ENCODE measurements around the gene GALNT2. TPM values are rescaled to one million over a fixed set of nuclear protein-coding genes. Genes with fewer than 3 reads are reported as not detected.

GALNT2 gene
- polyA plus RNA-seq, 1 donor: 83.5 TPM

- no peak for DNase-seq
Observed at GRCh38 chr1:230149751-230150584, 82.9 kb downstream of the GALNT2 start.

- DNase-seq: no peak
Observed at GRCh38 chr1:230150615-230151014, 83.6 kb downstream of the GALNT2 start.

- no peak for DNase-seq
Observed at GRCh38 chr1:230151924-230152468, 85.0 kb downstream of the GALNT2 start.

GRCh38 chr1:230152999-230153398, 86.0 kb downstream of the GALNT2 start:
- no peak for DNase-seq

- no peak for DNase-seq
Observed at GRCh38 chr1:230153641-230154296, 86.7 kb downstream of the GALNT2 start.

GRCh38 chr1:230155021-230155420, 88.0 kb downstream of the GALNT2 start:
- no peak for DNase-seq

- no peak for DNase-seq
Observed at GRCh38 chr1:230156068-230156467, 89.0 kb downstream of the GALNT2 start.

- DNase-seq: no peak
Observed at GRCh38 chr1:230156536-230156935, 89.5 kb downstream of the GALNT2 start.

GRCh38 chr1:230157420-230158390, 90.7 kb downstream of the GALNT2 start:
- no peak for DNase-seq

- DNase-seq: no peak
Observed at GRCh38 chr1:230158415-230159291, 91.6 kb downstream of the GALNT2 start.

GRCh38 chr1:230159580-230159979, 92.5 kb downstream of the GALNT2 start:
- DNase-seq: no peak

GRCh38 chr1:230160957-230161771, 94.1 kb downstream of the GALNT2 start:
- DNase-seq: no peak

- DNase-seq: no peak
Observed at GRCh38 chr1:230163205-230163604, 96.2 kb downstream of the GALNT2 start.

GRCh38 chr1:230163719-230164118, 96.7 kb downstream of the GALNT2 start:
- no peak for DNase-seq

- no peak for DNase-seq
Observed at GRCh38 chr1:230165536-230165935, 98.5 kb downstream of the GALNT2 start.

- no peak for DNase-seq
Observed at GRCh38 chr1:230166366-230167132, 99.5 kb downstream of the GALNT2 start.

- no peak for DNase-seq
Observed at GRCh38 chr1:230167419-230167852, 100.4 kb downstream of the GALNT2 start.

- no peak for DNase-seq
Observed at GRCh38 chr1:230169454-230170152, 102.6 kb downstream of the GALNT2 start.

- DNase-seq: no peak
Observed at GRCh38 chr1:230170153-230170547, 103.1 kb downstream of the GALNT2 start.
